ENCODE results near the gene SLC22A23.

SLC22A23 gene

GRCh38 chr6:3311826-3312225 is 145.0 kb downstream of the SLC22A23 start:
- H4K91ac ChIP-seq (ENCODE audit: low read length): no peak overlapping the region
- H3K23ac ChIP-seq (ENCODE audit: low read length in 2 of 2): no peak overlapping the region
- H3K4me1 ChIP-seq (ENCODE audit: control insufficient read depth, insufficient read depth, low read depth, low read length): no peaks in the 10 kb centered on the region
- no peak overlapping the region for H3K27ac ChIP-seq (ENCODE audit: low read length, poor library complexity, severe bottlenecking)
- no peaks in the 10 kb centered on the region for H3K79me1 ChIP-seq (replicated peaks; ENCODE audit: low read length, poor library complexity, severe bottlenecking)
- H3K36me3 ChIP-seq (ENCODE audit: control insufficient read depth in 1 of 2, insufficient read depth in 2 of 2, low read depth in 1 of 2, low read length in 2 of 2): peaks cover 0 to 41% of the 10 kb centered on the region in 2 experiments
- H2BK15ac ChIP-seq (ENCODE audit: low read depth, poor library complexity, severe bottlenecking): no peak overlapping the region
- no peak overlapping the region for H3K4ac ChIP-seq (ENCODE audit: low read depth in 1 of 2, low read length in 2 of 2)
- H3K14ac ChIP-seq (ENCODE audit: low read length in 2 of 2): no peak overlapping the region
- H2BK5ac ChIP-seq (ENCODE audit: low read depth, low read length, poor library complexity, severe bottlenecking): no peak overlapping the region
- no peak overlapping the region for H3K4me3 ChIP-seq (ENCODE audit: insufficient read depth in 1 of 2, low read depth in 1 of 2, low read length in 2 of 2)
- H3K9me3 ChIP-seq (ENCODE audit: control insufficient read depth, low read length): no peaks in the 10 kb centered on the region
- H3K9ac ChIP-seq (ENCODE audit: low read length): no peak overlapping the region
- H4K8ac ChIP-seq (ENCODE audit: low read length): no peak overlapping the region
- H2AFZ ChIP-seq (ENCODE audit: low read depth, low read length): no peak overlapping the region
- no peak overlapping the region for H2AK5ac ChIP-seq (ENCODE audit: low read length, severe bottlenecking)
- no peak overlapping the region for H2BK12ac ChIP-seq (ENCODE audit: low read length in 2 of 2)
- H2BK120ac ChIP-seq (ENCODE audit: low read depth, low read length): no peak overlapping the region
- peaks cover 0 to 17% of the 10 kb centered on the region in 2 experiments for H3K27me3 ChIP-seq (ENCODE audit: control insufficient read depth in 1 of 2, insufficient read depth in 1 of 2, low read length in 2 of 2)
- no peak overlapping the region for H3K18ac ChIP-seq (ENCODE audit: low read depth in 1 of 2, low read length in 2 of 2)
- whole genome bisulfite sequencing: 84% methylated on average over 6 of the region's 6 CpGs
- no peak overlapping the region for H3K4me2 ChIP-seq (ENCODE audit: low read length, poor library complexity, severe bottlenecking)
- DNase-seq: no peak

GRCh38 chr6:3310703-3311102 is 146.1 kb downstream of the SLC22A23 start:
- Histone ChIP-seq H3K4me3 (ENCODE audit: insufficient read depth in 1 of 2, low read depth in 1 of 2, low read length in 2 of 2) (no peak overlapping the region), H2BK12ac (ENCODE audit: low read length in 2 of 2) (no peak overlapping the region), H3K36me3 (ENCODE audit: control insufficient read depth in 1 of 2, insufficient read depth in 2 of 2, low read depth in 1 of 2, low read length in 2 of 2) (peaks cover 0 to 44% of the 10 kb centered on the region in 2 experiments), H2BK15ac (ENCODE audit: low read depth, poor library complexity, severe bottlenecking) (no peak overlapping the region), H2BK5ac (ENCODE audit: low read depth, low read length, poor library complexity, severe bottlenecking) (no peak overlapping the region), H2AK5ac (ENCODE audit: low read length, severe bottlenecking) (no peak overlapping the region), H3K27me3 (ENCODE audit: control insufficient read depth in 1 of 2, insufficient read depth in 1 of 2, low read length in 2 of 2) (peaks cover 0 to 14% of the 10 kb centered on the region in 2 experiments), H3K4me2 (ENCODE audit: low read length, poor library complexity, severe bottlenecking) (no peak overlapping the region), H4K91ac (ENCODE audit: low read length) (no peak overlapping the region), H3K79me1 (replicated peaks; ENCODE audit: low read length, poor library complexity, severe bottlenecking) (no peaks in the 10 kb centered on the region), H2AFZ (ENCODE audit: low read depth, low read length) (no peak overlapping the region), H2BK120ac (ENCODE audit: low read depth, low read length) (no peak overlapping the region), H3K4me1 (ENCODE audit: control insufficient read depth, insufficient read depth, low read depth, low read length) (no peaks in the 10 kb centered on the region), H4K8ac (ENCODE audit: low read length) (no peak overlapping the region), H3K9me3 (ENCODE audit: control insufficient read depth, low read length) (no peaks in the 10 kb centered on the region), H3K4ac (ENCODE audit: low read depth in 1 of 2, low read length in 2 of 2) (no peak overlapping the region), H3K9ac (ENCODE audit: low read length) (no peak overlapping the region), H3K27ac (ENCODE audit: low read length, poor library complexity, severe bottlenecking) (no peak overlapping the region), H3K14ac (ENCODE audit: low read length in 2 of 2) (no peak overlapping the region), H3K23ac (ENCODE audit: low read length in 2 of 2) (no peak overlapping the region), H3K18ac (ENCODE audit: low read depth in 1 of 2, low read length in 2 of 2) (no peak overlapping the region)
- 87% methylated on average over 9 of the region's 9 CpGs for WGBS
- DNase-seq: no peak

GRCh38 chr6:3310051-3310448 is 146.8 kb downstream of the SLC22A23 start:
- Histone ChIP-seq H2BK5ac (ENCODE audit: low read depth, low read length, poor library complexity, severe bottlenecking) (no peak overlapping the region), H3K4ac (ENCODE audit: low read depth in 1 of 2, low read length in 2 of 2) (no peak overlapping the region)

GRCh38 chr6:3309391-3310050 is 147.3 kb downstream of the SLC22A23 start:
- H3K18ac ChIP-seq (ENCODE audit: low read depth in 1 of 2, low read length in 2 of 2): no peak overlapping the region
- H2BK120ac ChIP-seq (ENCODE audit: low read depth, low read length): no peak overlapping the region
- H2BK5ac ChIP-seq (ENCODE audit: low read depth, low read length, poor library complexity, severe bottlenecking): no peak overlapping the region
- H3K27me3 ChIP-seq (ENCODE audit: control insufficient read depth in 1 of 2, insufficient read depth in 1 of 2, low read length in 2 of 2): peaks cover 0 to 18% of the 10 kb centered on the region in 2 experiments
- no peak overlapping the region for H3K9ac ChIP-seq (ENCODE audit: low read length)
- 91% methylated on average over 11 of the region's 11 CpGs for WGBS
- no peak overlapping the region for H3K4ac ChIP-seq (ENCODE audit: low read depth in 1 of 2, low read length in 2 of 2)
- H3K9me3 ChIP-seq (ENCODE audit: control insufficient read depth, low read length): no peaks in the 10 kb centered on the region
- H3K27ac ChIP-seq (ENCODE audit: low read length, poor library complexity, severe bottlenecking): no peak overlapping the region
- H4K8ac ChIP-seq (ENCODE audit: low read length): no peak overlapping the region
- peaks cover under 1% of the 10 kb centered on the region for H3K4me1 ChIP-seq (ENCODE audit: control insufficient read depth, insufficient read depth, low read depth, low read length)
- no peak overlapping the region for H3K14ac ChIP-seq (ENCODE audit: low read length in 2 of 2)
- H3K79me1 ChIP-seq (replicated peaks; ENCODE audit: low read length, poor library complexity, severe bottlenecking): no peaks in the 10 kb centered on the region
- no peak overlapping the region for H2AFZ ChIP-seq (ENCODE audit: low read depth, low read length)
- no peak overlapping the region for H2AK5ac ChIP-seq (ENCODE audit: low read length, severe bottlenecking)
- no peak for DNase-seq
- no peak overlapping the region for H3K4me2 ChIP-seq (ENCODE audit: low read length, poor library complexity, severe bottlenecking)
- H2BK15ac ChIP-seq (ENCODE audit: low read depth, poor library complexity, severe bottlenecking): no peak overlapping the region
- H2BK12ac ChIP-seq (ENCODE audit: low read length in 2 of 2): no peak overlapping the region
- H3K23ac ChIP-seq (ENCODE audit: low read length in 2 of 2): no peak overlapping the region
- peaks cover 0 to 48% of the 10 kb centered on the region in 2 experiments for H3K36me3 ChIP-seq (ENCODE audit: control insufficient read depth in 1 of 2, insufficient read depth in 2 of 2, low read depth in 1 of 2, low read length in 2 of 2)
- no peak overlapping the region for H4K91ac ChIP-seq (ENCODE audit: low read length)
- H3K4me3 ChIP-seq (ENCODE audit: insufficient read depth in 1 of 2, low read depth in 1 of 2, low read length in 2 of 2): no peak overlapping the region

More at GRCh38 chr6:3310051-3310448, 146.8 kb downstream of the SLC22A23 start:
- no peak overlapping the region for H3K14ac ChIP-seq (ENCODE audit: low read length in 2 of 2)
- no peak overlapping the region for H2BK12ac ChIP-seq (ENCODE audit: low read length in 2 of 2)
- H2BK15ac ChIP-seq (ENCODE audit: low read depth, poor library complexity, severe bottlenecking): no peak overlapping the region
- no peak overlapping the region for H3K27ac ChIP-seq (ENCODE audit: low read length, poor library complexity, severe bottlenecking)
- no peak overlapping the region for H3K18ac ChIP-seq (ENCODE audit: low read depth in 1 of 2, low read length in 2 of 2)
- H3K4me3 ChIP-seq (ENCODE audit: insufficient read depth in 1 of 2, low read depth in 1 of 2, low read length in 2 of 2): no peak overlapping the region
- no peak overlapping the region for H4K91ac ChIP-seq (ENCODE audit: low read length)
- no peak overlapping the region for H2BK120ac ChIP-seq (ENCODE audit: low read depth, low read length)
- no peak for DNase-seq
- H2AK5ac ChIP-seq (ENCODE audit: low read length, severe bottlenecking): no peak overlapping the region
- 86% methylated on average over 5 of the region's 6 CpGs for WGBS
- no peak overlapping the region for H3K23ac ChIP-seq (ENCODE audit: low read length in 2 of 2)
- no peaks in the 10 kb centered on the region for H3K79me1 ChIP-seq (replicated peaks; ENCODE audit: low read length, poor library complexity, severe bottlenecking)
- H3K36me3 ChIP-seq (ENCODE audit: control insufficient read depth in 1 of 2, insufficient read depth in 2 of 2, low read depth in 1 of 2, low read length in 2 of 2): peaks cover 0 to 47% of the 10 kb centered on the region in 2 experiments
- no peak overlapping the region for H3K4me2 ChIP-seq (ENCODE audit: low read length, poor library complexity, severe bottlenecking)
- no peak overlapping the region for H4K8ac ChIP-seq (ENCODE audit: low read length)
- H3K4me1 ChIP-seq (ENCODE audit: control insufficient read depth, insufficient read depth, low read depth, low read length): no peaks in the 10 kb centered on the region
- no peaks in the 10 kb centered on the region for H3K9me3 ChIP-seq (ENCODE audit: control insufficient read depth, low read length)
- no peak overlapping the region for H3K9ac ChIP-seq (ENCODE audit: low read length)
- H2AFZ ChIP-seq (ENCODE audit: low read depth, low read length): no peak overlapping the region
- H3K27me3 ChIP-seq (ENCODE audit: control insufficient read depth in 1 of 2, insufficient read depth in 1 of 2, low read length in 2 of 2): peaks cover 0 to 14% of the 10 kb centered on the region in 2 experiments

Measured in mesenchymal stem cell (in vitro differentiated cells and primary cell).